Middle frontal gyrus (tissue), 1 donor: ENCODE results near the gene TRIM74.
A peak's percentile ranks its signal among the peaks of the same experiment; 100 is the strongest.
"Not testable (repeated sequence)": the region's sequence is repeated elsewhere in the genome, so short reads cannot be mapped to it uniquely, and the experiment has no call there.

Experiments used
- DNase-seq: peaks from one replicate; pipeline ENCODE4 v3.0.0-alpha.2; 2015; ENCODE audit warnings: low spot score; ENCODE audit errors: extremely low spot score

Gene TRIM74

DNA sequence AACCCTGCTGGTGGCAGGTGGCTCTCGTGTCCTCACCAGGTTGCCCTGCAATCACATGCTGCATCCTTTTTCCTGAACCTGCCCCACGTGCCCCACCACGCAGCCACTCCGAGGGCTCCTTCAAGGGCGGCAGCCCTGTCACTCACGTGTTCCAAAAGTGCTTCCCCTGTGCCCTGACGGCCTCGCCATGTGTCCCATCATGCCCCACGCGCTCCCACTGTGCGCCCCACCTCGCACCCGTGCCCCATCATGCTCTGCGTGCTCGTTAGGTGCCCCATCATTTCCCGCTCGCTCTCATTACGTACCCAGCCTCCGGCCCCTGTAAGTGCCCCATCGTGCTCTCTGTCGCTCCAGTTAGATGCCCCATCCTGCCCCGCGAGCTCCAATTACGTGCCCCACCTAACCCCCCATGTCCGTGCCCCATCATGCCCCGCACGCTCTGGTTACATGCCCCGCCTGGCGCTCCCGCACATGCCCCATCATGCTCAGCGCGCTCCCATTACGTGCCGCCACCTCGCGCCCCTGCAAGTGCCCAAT is at the start of gene TRIM74:
Gene TRIM74, minus strand, starts transcription at position 487 of the 537 bp plus-strand sequence. CDS start 3,309 bp downstream, outside the sequence.
- DNase-seq = not testable (repeated sequence)

DNA sequence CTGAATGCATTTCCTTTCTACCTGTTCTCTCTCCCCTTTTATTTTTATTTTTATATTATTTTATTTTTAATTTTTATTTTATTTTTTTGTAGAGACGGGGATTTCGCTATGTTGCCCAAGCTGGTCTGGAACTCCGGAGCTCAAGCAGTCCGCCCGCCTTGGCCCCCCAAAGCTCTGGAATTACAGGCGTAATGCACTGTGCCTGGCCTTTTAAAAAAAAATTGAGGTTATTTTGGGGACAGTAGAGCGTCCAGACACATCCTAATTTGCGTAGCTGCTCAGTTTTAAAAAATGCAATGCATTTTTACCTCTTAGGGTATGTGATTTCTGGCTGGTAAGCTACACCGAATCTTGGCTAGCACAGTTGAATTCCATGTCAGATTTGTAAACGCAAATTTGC is 37.2 kb upstream of the TRIM74 start:
- DNase-seq = not testable (repeated sequence)

DNA sequence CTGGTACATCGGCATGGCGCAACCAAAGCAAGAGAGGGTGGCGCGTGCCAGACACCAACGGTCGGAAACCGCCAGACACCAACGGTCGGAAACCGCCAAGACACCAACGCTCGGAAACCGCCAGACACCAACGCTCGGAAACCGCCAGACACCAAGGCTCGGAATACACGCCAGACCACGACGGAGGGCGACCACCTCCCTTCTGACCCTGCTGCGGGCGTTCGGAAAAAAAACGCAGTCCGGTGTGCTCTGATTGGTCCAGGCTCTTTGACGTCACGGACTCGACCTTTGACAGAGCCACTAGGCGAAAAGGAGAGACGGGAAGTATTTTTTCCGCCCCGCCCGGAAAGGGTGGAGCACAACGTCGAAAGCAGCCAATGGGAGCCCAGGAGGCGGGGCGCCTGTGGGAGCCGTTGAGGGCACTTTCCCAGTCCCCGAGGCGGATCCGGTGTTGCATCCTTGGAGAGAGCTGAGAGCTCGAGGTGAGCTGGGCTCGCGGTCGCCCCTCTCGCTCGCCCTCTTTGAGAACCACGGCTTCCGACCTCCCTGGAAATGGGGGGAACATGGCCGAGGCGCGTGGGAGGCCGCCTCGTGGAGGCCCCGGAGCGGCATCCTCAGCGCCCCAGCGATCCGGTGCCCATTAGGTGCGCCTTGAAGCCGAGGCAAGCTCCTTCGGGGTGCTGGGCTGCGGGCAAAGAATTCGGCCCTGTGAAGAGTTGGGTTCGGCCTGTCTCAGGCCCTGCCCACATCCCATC is 36.6 kb upstream of the TRIM74 start:
- peak; percentile 43 for DNase-seq

DNA sequence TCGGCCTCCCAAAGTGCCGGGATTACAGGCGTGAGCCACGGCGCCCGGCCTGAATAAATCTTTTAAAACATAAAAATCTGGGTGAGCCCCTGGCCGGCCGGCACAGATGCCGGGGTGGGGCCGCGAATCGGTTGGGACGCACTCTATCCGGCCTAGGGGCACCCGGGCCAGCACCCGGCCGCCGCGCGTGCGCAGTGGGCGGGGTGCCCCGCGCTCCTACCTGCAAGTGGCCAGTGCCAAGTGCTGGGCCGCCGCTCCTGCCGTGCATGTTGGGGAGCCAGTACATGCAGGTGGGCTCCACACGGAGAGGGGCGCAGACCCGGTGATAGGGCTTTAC is 36.1 kb upstream of the TRIM74 start:
- DNase-seq = not testable (repeated sequence)

DNA sequence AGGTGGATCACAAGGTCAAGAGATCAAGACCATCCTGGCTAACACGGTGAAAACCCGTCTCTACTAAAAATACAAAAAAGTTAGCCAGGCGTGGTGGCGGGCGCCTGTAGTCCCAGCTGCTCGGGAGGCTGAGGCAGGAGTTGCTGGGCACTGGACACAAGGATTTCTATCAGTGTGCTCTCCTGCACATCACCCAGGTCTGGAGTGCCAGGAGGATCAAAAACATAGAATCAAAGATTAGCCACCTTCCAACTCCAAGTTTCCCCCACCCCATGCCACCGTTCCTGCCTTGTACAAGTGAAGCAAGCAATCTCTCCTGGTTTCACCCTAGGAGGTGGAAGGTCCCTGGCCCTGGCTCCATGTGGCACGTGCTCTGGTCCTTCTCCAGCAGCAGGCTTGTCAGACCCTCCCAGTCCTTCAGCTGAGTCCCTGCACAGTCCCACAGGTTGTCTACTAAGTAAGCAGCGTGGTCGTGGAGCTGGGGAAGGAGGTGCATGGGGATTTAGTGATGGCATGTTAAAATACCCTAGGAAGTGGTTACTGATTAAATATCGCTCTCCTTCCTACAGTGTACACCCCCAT is 28.7 kb upstream of the TRIM74 start:
- DNase-seq = not testable (repeated sequence)

DNA sequence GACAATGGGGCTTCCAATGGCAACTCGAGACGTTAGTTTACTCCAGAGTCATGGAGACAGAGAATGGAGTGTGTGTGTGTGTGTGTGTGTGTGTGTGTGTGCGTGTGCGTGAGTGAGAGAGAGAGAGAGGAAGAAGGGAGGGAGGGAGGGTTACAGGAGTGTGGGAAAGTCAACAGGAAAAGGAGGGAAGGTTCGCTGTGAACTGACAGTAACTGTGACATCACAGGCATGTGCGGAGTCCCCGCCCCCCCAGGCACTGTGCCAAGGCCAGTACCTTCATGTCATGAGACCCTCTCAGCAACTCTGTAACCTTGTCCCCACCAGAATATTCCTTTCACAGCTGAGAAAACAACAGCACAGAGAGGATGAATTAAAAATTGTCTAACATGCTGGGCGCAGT is 28.2 kb upstream of the TRIM74 start:
- DNase-seq = not testable (repeated sequence)

DNA sequence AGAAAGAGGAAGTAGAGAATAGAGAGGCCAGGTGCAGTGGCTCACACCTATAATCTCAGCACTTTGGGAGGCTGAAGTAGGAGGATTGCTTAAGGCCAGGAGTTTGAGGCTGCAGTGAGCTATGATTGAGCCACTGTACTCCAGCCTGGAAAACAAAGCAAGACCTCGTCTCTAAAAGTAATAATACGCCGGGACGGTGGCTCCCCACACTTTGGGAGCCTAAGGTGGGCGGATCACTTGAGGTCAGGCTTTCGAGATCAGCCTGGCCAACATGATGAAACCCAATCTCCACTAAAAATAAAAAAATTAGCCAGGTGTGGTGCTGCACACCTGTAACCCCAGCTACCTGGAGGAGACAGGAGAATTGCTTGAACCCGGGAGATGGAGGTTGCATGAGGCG is 26.2 kb upstream of the TRIM74 start:
- not testable (repeated sequence) for DNase-seq

DNA sequence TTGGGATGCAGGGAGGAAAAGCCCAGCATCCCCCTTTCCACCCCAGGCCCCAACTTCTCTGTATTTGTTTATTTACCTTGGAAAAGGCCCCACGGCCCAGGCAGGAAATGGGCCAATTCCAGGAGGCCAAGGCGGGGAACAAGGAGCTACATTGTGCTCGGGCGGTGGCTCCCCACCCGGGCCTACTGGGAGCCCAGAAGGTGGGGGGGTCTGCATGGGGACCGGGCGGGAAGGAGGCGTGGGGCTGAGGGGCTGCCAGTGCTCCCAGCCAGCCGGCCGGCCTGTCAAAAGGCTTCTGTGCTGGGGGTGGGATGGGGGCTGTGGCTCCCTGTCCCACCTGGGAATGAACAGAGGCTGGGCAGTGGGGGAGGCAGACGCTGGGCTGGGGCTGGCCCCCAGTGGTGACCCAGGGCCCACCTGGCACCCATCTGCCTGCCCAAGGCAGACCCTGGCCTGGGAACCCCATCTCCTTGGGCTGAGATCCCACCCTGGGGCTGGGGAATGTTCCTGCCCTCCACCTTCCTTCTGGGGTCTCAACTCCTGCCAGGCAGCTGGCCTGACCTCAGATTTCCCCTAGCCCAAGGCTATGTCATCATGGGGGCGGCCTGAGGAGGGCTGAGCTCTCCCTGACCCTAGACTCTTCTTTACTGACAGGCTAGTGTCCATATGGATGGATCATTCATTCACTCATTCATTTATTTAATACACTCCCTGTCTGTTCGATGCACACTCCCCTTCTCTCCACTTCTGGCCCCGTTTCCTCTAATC is 21.1 kb upstream of the TRIM74 start:
- not testable (repeated sequence) for DNase-seq

DNA sequence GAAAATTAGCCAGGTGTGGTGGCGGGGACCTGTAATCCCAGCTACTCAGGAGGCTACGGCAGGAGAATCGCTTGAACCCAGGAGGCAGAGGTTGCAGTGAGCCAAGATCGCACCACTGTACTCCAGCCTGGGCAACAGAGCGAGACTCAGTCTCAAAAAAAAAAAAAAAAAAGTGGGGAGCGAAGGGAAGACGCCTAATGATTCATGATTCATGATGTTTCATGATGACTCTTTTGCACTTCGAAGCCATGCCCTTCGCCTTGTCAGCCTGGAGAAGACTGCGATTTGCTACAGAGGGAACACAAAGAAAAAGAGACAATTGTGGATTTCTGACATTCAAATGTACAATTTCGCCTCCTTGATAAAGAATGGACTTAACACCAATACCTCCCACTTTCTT is 12.8 kb upstream of the TRIM74 start:
- not testable (repeated sequence) for DNase-seq

DNA sequence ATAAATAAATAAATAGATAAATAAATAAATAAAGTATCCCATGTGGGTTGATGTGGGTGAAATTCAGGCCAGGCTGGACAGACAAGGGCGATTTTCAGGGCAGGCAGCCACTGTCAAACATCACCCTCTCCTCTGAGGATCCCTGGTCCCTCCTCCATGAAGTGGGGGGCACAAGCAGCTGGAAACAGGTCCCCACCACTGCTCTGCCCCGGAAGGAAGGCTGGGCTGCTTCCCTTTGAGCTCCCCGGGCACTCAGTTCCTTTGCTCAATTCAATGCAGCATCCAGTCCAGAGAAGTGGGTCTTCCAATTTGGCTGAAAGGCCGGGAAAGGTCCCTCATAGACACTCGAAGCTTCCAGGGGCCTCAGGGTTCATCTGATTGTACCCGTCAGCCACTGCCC is 11.1 kb upstream of the TRIM74 start:
- DNase-seq = not testable (repeated sequence)

DNA sequence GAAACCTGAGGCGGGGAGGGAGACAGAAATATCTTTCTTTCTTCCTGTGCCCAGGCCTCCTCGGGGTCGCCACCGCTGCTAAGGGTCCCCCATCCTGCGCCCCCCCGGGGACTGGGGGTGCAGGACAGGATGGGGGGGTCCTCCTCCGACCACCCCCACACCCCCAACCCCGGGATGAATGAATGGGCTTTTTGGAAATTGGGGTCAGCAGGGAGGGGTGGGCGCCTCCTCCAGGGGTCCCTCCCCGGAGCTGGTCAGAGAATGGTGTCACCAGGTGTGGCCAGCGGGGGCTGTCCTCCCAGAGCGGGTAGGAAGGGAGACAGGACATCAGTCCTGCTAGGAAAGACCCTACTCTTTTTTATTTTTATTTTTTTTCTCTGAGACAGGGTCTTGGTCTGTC is 7.2 kb upstream of the TRIM74 start:
- DNase-seq = not testable (repeated sequence)

DNA sequence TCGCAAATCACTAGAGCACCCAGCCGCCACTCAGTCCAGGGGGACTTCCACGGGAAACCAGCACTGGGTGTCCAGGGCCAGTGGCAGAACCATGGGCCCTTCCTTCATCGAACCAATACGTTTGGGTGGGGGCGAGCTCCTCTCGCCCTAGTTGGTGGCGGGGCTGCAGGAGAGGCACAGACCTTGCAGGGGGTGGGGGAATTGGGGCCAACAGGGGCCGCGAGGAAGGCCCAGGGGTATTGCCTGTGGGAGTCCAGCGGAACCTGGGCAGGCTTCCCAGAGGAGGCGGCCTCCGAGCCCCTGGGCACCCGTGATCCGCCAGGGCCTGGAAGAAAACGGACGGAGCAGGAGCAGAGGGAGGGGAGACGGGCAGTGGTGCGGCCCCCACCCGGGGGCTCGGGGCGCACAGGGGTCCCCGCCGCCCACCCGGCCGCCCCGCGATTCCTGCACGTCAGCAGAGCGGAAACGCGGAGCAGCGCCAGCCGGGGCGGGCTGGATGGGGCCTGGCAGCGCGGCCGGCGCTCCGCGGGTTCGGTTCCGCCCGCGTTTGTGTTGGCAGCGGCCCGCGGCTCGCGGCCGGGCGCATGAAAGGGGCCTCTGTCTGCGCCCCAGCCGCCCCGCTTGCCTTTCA is 6.5 kb upstream of the TRIM74 start:
- not testable (repeated sequence) for DNase-seq

DNA sequence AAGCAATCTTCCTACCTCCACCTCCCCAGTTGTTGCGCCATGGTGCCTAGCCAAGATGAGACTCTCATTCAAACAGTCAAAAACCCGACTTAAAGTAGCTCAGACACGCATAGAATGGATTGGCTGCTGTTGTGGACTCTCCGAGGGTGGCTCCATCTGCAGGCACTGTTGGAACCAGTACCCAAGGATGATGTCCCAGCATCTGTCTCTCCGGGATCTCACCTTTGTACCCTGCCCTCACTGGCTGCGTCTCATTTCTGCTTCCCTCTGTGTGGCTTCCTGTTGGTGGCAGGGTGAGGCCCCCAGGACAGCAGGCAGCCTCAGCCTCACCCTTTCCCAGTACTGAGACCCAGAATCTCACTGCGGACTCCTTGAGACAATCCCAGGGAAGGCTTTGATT is 5.5 kb upstream of the TRIM74 start:
- DNase-seq = not testable (repeated sequence)

DNA sequence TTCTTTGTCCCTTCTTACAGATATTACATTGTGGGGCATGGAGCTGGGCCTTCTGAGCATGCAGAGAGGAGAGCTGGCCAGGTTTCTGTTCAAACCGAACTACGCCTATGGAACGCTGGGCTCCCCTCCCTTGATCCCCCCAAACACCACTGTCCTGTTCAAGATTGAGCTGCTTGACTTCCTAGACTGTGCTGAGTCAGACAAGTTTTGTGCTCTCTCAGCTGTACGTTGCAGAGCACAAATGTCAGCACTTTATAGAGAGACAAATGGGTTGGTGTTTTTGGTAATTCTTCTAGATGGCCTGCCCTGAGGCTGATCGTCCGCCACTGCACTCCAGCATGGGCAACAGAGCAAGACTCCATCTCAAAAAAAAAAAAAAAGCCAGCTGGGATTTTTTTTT is 2.2 kb upstream of the TRIM74 start:
- DNase-seq = not testable (repeated sequence)

DNA sequence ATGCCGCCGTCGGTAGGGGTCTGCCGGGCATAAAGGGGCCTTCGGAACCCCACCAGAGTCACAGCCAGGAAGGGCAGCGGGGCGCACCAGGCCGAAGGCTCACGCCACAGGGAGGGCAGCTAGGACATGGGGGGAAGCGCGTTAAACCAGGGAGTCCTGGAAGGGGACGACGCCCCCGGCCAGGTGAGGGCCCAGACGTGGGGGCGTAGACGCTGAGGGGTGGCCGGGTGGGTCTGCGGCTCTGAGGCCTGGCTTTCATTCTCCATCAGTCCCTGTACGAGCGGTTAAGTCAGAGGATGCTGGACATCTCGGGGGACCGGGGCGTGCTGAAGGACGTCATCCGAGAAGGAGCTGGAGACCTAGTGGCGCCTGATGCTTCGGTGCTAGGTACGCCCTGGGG is 422 bp upstream of the TRIM74 start:
- not testable (repeated sequence) for DNase-seq

DNA sequence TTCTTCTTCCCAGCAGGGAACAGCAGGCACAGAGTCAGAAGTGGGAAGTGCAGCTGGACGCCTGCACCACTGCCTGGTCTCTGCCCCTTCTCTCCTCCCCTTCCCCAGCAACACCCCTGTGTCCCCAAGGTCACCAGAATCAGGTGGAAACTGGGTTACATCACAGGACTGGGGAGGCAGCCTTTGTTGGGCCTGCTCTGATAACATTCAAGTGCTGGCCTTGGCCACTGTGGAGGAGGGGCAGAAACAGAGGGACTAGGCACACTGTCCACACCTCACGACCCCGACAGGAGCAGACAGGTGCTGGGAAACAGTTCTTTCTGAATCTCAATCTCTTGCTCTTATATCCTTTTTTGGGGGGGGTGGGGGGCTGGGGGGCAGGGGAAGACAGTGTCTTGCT is 2.4 kb downstream of the TRIM74 start:
- DNase-seq = not testable (repeated sequence)

DNA sequence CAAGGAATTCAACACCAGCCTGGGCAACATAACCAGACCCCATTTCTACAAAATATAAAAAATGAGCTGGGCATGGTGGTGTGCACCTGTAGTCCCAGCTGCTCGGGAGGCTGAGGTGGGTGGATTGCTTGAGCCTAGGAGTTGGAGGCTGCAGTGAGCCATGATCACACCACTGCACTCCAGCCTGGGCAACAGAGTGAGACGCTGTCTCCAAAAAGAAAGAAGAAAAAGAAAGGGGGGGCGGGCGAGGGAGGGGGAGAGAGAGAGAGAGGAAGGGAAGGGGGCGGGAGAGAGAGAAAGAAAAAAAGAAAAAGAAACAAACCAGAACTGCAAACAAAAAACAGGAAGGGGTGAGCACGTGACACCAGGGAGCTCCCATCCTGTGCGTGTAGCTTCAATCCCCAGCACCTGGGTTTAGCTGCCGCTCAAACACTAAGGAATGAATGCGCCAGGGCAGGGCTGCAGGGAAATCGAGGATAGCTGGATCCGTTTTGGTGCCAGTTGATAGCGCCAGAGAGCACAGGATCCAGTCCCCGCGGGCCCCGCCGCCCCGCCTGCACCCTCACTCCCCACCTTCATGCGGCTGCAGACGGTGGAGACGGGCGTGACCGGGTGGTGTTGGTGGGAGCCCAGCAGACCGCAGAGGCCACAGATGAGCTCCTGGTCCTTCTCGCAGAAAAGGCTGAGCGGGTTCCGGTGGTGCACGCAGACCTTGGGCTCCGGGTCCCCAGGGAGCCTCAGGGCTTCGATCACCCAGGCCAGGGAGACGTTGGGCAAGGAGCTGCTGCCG is 3.9 kb downstream of the TRIM74 start:
- DNase-seq = not testable (repeated sequence)

DNA sequence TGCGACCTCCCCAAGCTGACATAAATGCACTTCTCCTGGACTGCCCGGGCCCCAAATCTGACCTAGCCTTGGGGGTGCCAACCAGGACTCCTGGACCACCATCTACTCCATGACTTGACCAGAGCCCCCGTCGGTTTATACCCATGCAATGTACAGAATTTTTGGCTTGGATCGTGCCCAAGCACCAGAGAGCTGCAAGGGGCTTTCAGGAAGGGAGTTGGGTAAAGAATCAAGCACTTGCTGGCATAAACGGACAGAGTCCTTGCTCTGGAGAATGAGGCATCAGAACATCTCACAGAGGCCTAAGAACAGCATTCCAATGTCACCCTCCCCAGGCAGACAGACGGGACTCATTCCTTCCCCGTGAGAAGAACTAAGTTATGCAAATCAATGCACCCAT is 6.2 kb downstream of the TRIM74 start:
- DNase-seq = not testable (repeated sequence)

DNA sequence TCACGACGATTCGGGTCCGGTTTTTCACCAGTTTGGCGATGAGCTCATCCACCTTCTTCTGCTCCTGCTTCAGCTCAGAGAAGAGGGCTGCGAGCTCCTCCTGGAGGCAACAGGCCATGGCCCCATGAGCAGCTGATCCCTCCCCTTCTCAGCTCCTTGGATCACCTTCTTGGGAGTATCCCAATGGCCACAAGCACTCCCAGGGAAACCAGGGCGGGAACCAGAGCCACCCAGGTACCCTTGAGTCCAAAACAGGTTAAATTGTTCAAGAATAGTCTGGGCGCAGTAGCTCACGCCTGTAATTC is 8.0 kb downstream of the TRIM74 start:
- not testable (repeated sequence) for DNase-seq

DNA sequence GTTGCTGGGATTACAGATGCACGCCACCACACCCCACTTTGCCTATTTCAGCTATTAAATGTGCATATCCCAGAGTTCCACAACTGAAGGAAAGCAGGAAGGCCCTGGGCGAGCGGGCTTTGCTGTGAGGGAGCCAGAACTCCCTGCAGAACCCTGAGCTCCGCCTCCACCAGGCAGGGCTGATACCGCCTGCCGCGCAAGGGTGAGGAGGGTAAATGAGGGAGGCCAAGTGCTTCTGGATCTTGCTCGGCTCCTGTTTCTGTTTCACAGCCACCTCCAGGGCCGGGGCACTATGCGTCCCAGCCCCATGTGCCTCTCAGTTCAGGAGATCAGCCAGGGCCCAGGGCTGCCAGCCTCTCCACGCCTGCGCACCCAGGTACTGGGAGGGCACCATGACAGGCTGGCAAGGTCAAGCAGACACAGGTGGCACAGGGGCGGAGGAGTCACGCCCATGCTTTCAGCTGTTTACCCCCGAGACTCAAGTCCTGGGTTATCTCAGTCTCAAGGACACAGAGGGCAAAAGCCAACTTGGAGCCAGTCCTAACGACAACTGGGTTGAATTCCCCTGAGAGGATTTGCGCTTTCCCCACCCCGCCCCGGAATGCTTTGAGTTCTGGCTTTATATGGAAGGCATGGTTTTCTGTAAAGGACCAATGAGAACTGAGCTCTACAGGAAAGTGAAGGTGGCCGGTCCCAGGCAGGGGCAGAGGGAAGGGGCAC is 8.5 kb downstream of the TRIM74 start:
- not testable (repeated sequence) for DNase-seq
